ENCODE data around the gene HCFC1R1.

Gene HCFC1R1

DNA sequence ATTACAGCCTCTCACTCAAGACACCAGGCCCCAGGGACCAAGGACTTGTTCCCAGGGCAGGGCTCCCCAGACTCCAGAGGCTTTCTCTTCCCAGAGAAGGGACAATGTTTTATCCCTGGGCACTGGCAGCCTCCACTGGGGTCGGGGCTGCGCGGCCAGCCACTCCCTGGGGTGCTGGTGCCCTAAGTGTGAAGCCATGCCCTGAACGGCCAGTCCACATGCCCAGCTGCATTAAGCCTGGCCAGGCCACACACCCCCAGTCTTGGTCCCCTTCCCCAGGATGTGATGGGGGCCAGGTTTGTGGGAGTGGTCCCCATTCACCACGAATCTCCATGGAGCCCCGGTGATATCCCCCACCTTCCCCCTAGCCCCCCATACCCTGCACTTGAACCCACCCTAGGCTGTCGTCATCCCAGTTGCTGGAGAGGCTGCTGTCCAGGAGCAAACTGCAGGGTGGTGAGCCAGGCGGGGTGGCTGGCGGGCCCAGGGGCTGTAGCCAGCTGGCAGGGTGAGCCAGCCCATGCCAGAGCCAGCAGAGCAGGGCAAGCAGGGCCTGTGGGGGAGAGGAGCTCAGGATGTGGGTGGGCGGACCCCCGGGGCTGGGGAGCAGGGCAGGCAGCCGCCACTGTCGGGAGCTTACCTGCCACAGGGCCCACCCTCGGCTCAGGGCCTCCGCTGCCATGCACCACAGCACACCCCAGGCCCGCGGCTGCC is 50.0 kb downstream of the HCFC1R1 start:
- DNase-seq, result no peak

DNA sequence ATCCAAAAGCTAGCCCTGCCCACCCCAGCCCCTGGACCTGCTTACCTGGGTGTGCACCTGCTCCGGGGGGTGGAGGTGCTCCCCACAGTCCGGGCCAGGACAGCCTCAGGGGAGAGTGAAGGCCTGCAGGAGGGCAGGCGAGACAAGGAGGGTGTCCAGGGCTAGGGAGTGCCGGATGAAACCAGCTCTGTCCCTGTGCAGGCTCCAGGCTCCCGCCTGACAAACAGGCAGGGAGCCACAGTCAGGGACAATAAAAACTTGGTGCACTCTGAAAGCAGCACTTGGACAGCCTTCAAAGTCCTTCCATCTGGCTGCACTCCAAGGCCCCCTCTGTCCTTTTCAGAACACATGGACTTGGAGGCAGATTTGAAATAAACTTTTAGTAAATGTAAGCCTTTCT is 50.6 kb downstream of the HCFC1R1 start:
- DNase-seq, result no peak

Data from stimulated activated naive CD4-positive, alpha-beta T cell (primary cell).